H9 (cell line): ENCODE measurements around the gene ATP2B2. TPM values are rescaled to one million over a fixed set of nuclear protein-coding genes. Genes with fewer than 3 reads are reported as not detected.

Experiments used
- DNase-seq: peaks from one replicate; pipeline ENCODE4 v3.0.0-alpha.2; 2017
- H2AFZ ChIP-seq: one replicate; pipeline ENCODE4 v1.6.1; 2013; ENCODE audit warnings: mild to moderate bottlenecking, low read length, control low read depth, moderate library complexity
- H2AK5ac ChIP-seq: 2 replicates; pipeline ENCODE4 v1.6.1; 2013; ENCODE audit warnings: low read length, control low read depth, mixed read lengths; ENCODE audit not compliant: insufficient read length
- H2BK120ac ChIP-seq: one replicate; pipeline ENCODE4 v1.6.1; 2013; ENCODE audit warnings: low read depth, mild to moderate bottlenecking, low read length, control low read depth, inconsistent platforms; ENCODE audit not compliant: poor library complexity, severe bottlenecking
- H2BK12ac ChIP-seq: 2 replicates; pipeline ENCODE4 v1.6.1; 2013; ENCODE audit warnings: low read length, control low read depth, mixed read lengths, low read depth; ENCODE audit not compliant: insufficient read length
- H2BK15ac ChIP-seq: 2 replicates; pipeline ENCODE4 v1.6.1; 2013; ENCODE audit warnings: low read depth, low read length, control low read depth
- H2BK20ac ChIP-seq: one replicate; pipeline ENCODE4 v1.6.1; 2013; ENCODE audit warnings: low read depth, mild to moderate bottlenecking, low read length, control low read depth, inconsistent platforms; ENCODE audit not compliant: poor library complexity, severe bottlenecking
- H2BK5ac ChIP-seq: 2 replicates; pipeline ENCODE4 v1.6.1; 2013; ENCODE audit warnings: low read length, control low read depth, mixed read lengths; ENCODE audit not compliant: insufficient read length
- H3K14ac ChIP-seq: 2 replicates; pipeline ENCODE4 v1.6.1; 2013; ENCODE audit warnings: low read length, control low read depth; ENCODE audit not compliant: insufficient read depth
- H3K18ac ChIP-seq: 2 replicates; pipeline ENCODE4 v1.6.1; 2013; ENCODE audit warnings: low read depth, mild to moderate bottlenecking, mixed read lengths, low read length, control low read depth; ENCODE audit not compliant: insufficient read length
- H3K23ac ChIP-seq: 2 replicates; pipeline ENCODE4 v1.6.1; 2013; ENCODE audit warnings: low read length, control low read depth, mixed read lengths, low read depth; ENCODE audit not compliant: insufficient read length
- H3K23me2 ChIP-seq: 2 replicates; pipeline ENCODE4 v1.6.1; 2013; ENCODE audit warnings: low read depth, mild to moderate bottlenecking, mixed read lengths, low read length, control low read depth; ENCODE audit not compliant: insufficient read length, poor library complexity, severe bottlenecking
- H3K27ac ChIP-seq: 2 replicates; pipeline ENCODE4 v1.5.1; 2013; ENCODE audit warnings: low read length, control low read depth, mixed read lengths, low read depth; ENCODE audit not compliant: insufficient read length
- H3K27me3 ChIP-seq: 2 replicates; pipeline ENCODE4 v1.6.1; 2013; ENCODE audit warnings: low read length, control low read depth, inconsistent platforms; ENCODE audit not compliant: insufficient read depth
- H3K4ac ChIP-seq: 2 replicates; pipeline ENCODE4 v1.6.1; 2013; ENCODE audit warnings: low read depth, mild to moderate bottlenecking, control low read depth, inconsistent platforms, low read length, moderate library complexity
- H3K4me1 ChIP-seq: 2 replicates; pipeline ENCODE4 v1.6.1; 2013; ENCODE audit warnings: low read length, control low read depth, inconsistent platforms; ENCODE audit not compliant: insufficient read depth
- H3K4me2 ChIP-seq: 2 replicates; pipeline ENCODE4 v1.6.1; 2013; ENCODE audit warnings: low read length, control low read depth, mixed read lengths; ENCODE audit not compliant: insufficient read length, insufficient read depth
- H3K56ac ChIP-seq: 2 replicates; pipeline ENCODE4 v1.6.1; 2013; ENCODE audit warnings: low read depth, mild to moderate bottlenecking, mixed read lengths, low read length, control low read depth; ENCODE audit not compliant: insufficient read length
- H3K79me1 ChIP-seq: 2 replicates; pipeline ENCODE4 v1.6.1; 2013; ENCODE audit warnings: low read depth, mild to moderate bottlenecking, moderate library complexity, low read length, control low read depth, inconsistent platforms; ENCODE audit not compliant: insufficient read depth, poor library complexity, severe bottlenecking
- H3K79me2 ChIP-seq: 2 replicates; pipeline ENCODE4 v1.6.1; 2013; ENCODE audit warnings: low read length, control low read depth, inconsistent platforms; ENCODE audit not compliant: insufficient read depth
- H3K9ac ChIP-seq: 2 replicates; pipeline ENCODE4 v1.6.1; 2013; ENCODE audit warnings: low read length, control low read depth, mixed read lengths; ENCODE audit not compliant: insufficient read length; ENCODE audit errors: extremely low read depth
- H3K9me3 ChIP-seq: one replicate; pipeline ENCODE4 v1.6.1; 2013; ENCODE audit warnings: low read depth, low read length, inconsistent platforms; ENCODE audit not compliant: control insufficient read depth
- H3T11ph ChIP-seq: one replicate; pipeline ENCODE4 v1.6.1; 2013; ENCODE audit warnings: mild to moderate bottlenecking, low read length, control low read depth, inconsistent platforms
- H4K20me1 ChIP-seq: one replicate; pipeline ENCODE4 v1.6.1; 2013; ENCODE audit not compliant: control insufficient read depth, insufficient read length, insufficient read depth
- H4K5ac ChIP-seq: 2 replicates; pipeline ENCODE4 v1.6.1; 2013; ENCODE audit warnings: low read depth, mild to moderate bottlenecking, mixed read lengths, low read length, control low read depth; ENCODE audit not compliant: insufficient read length
- H4K8ac ChIP-seq: replicated peaks from 2 replicates; pipeline ENCODE4 v1.6.1; 2013; ENCODE audit warnings: low read length, control low read depth, mixed read lengths, low read depth; ENCODE audit not compliant: insufficient read length
- H4K91ac ChIP-seq: 2 replicates; pipeline ENCODE4 v1.6.1; 2013; ENCODE audit warnings: low read depth, mild to moderate bottlenecking, moderate library complexity, mixed read lengths, low read length, control low read depth; ENCODE audit not compliant: insufficient read length
- H3K27ac Mint-ChIP-seq, 3 experiments: 2 replicates in 2 of 3; 3 replicates in 1 of 3; pipeline ENCODE4 v1.8.0; 2020 to 2021; ENCODE audit warnings: mixed read lengths in 3 of 3, mild to moderate bottlenecking in 1 of 3, moderate library complexity in 1 of 3
- H3K27me3 Mint-ChIP-seq: 2 replicates; pipeline ENCODE4 v1.8.0; 2021; ENCODE audit warnings: low read depth, mild to moderate bottlenecking, moderate library complexity, mixed read lengths
- H3K36me3 Mint-ChIP-seq, 3 experiments: 2 replicates in 2 of 3; 3 replicates in 1 of 3; pipeline ENCODE4 v1.8.0; 2020 to 2021; ENCODE audit warnings: low read depth in 3 of 3, mixed read lengths in 3 of 3; ENCODE audit not compliant: insufficient read depth in 1 of 3
- H3K4me1 Mint-ChIP-seq, 2 experiments: 2 replicates each; pipeline ENCODE4 v1.8.0; 2020; ENCODE audit warnings: mixed read lengths in 2 of 2
- H3K4me3 Mint-ChIP-seq, 2 experiments: 2 replicates in 1 of 2; 3 replicates in 1 of 2; pipeline ENCODE4 v1.8.0; 2020 to 2021; ENCODE audit warnings: mild to moderate bottlenecking in 2 of 2, mixed read lengths in 2 of 2, moderate library complexity in 1 of 2
- H3K9me3 Mint-ChIP-seq, 2 experiments: 2 replicates in 1 of 2; 3 replicates in 1 of 2; pipeline ENCODE4 v1.8.0; 2020; ENCODE audit warnings: mild to moderate bottlenecking in 2 of 2, mixed read lengths in 2 of 2, moderate library complexity in 1 of 2
- WGBS: extraction: QIAGEN DNeasy Blood & Tissue Kit; methylation state at CpG from one replicate; pipeline ENCODE4 v1.1.7; 2013; ENCODE audit warnings: missing lambda C conversion rate, low lambda C conversion rate, mixed read lengths; ENCODE audit not compliant: insufficient read length; ENCODE audit errors: extremely low coverage; 5-methylcytosine and 5-hydroxymethylcytosine counted together
- total RNA-seq: library from RNA; stranded (reverse); gene quantifications from 2 replicates; pipeline ENCODE4 v1.2.1, GENCODE V29; 2021
- TF ChIP-seq, protein P1 (sequence below): fragments of 200-600 bp; sonication (generic); conservative IDR thresholded peaks from 3 replicates; pipeline ENCODE4 v1.8.0; 2021; ENCODE audit warnings: antibody characterized with exemption, mild to moderate bottlenecking

Gene ATP2B2
- total RNA-seq, 1 experiment from 2014 or later, result 0.33 TPM

DNA sequence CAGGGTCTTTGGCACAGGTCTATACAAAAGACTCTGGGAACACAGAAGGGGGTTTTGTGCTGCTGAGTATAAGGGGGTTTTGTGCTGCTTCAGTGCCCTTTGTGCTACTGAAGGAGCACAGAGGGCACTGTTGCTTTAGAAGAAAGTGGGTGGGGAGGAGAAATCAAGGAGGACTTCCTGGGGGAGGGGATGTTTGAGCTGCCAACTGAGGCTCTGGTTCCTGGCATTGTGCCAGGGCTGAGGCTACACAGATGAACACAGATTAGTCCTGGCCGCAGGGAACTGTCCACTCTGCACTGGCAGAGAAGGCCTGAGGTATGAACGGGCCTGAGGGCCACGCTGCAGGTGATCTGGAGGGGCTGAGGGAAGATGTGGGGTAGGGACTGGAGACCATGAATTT is 152.2 kb downstream of the ATP2B2 start:
- H2BK15ac ChIP-seq, result no peak overlapping the region
- H4K8ac ChIP-seq, result no peak overlapping the region
- H3K4ac ChIP-seq, result no peak overlapping the region
- H2AK5ac ChIP-seq, result no peak overlapping the region
- H3K4me1 ChIP-seq, result no peaks in the 10 kb centered on the region; the same call in 1 of the 2 replicates
- no peak overlapping the region for H3K23ac ChIP-seq
- H3K23me2 ChIP-seq, result no peaks in the 10 kb centered on the region
- no peaks in the 10 kb centered on the region for H4K20me1 ChIP-seq
- H3K27ac ChIP-seq, result no peak overlapping the region
- no peak overlapping the region; a peak in 1 of 7 replicates for H3K27ac Mint-ChIP-seq
- no peak overlapping the region for H3K4me2 ChIP-seq
- H2BK120ac ChIP-seq, result no peak overlapping the region
- no peak overlapping the region for H2BK12ac ChIP-seq
- H3K79me1 ChIP-seq, result no peaks in the 10 kb centered on the region
- WGBS, result no CpG with 5 or more reads among the region's 3 CpGs
- no peak overlapping the region for H3T11ph ChIP-seq
- H2BK20ac ChIP-seq, result no peak overlapping the region
- H2BK5ac ChIP-seq, result no peak overlapping the region
- no peak for DNase-seq
- no peak overlapping the region for H4K5ac ChIP-seq
- no peak overlapping the region for H3K9ac ChIP-seq
- no peaks in the 10 kb centered on the region for H3K36me3 Mint-ChIP-seq
- no peak overlapping the region for H3K14ac ChIP-seq
- H3K9me3 Mint-ChIP-seq, result no peaks in the 10 kb centered on the region
- H2AFZ ChIP-seq, result no peak overlapping the region
- TF ChIP-seq, protein P1, sequence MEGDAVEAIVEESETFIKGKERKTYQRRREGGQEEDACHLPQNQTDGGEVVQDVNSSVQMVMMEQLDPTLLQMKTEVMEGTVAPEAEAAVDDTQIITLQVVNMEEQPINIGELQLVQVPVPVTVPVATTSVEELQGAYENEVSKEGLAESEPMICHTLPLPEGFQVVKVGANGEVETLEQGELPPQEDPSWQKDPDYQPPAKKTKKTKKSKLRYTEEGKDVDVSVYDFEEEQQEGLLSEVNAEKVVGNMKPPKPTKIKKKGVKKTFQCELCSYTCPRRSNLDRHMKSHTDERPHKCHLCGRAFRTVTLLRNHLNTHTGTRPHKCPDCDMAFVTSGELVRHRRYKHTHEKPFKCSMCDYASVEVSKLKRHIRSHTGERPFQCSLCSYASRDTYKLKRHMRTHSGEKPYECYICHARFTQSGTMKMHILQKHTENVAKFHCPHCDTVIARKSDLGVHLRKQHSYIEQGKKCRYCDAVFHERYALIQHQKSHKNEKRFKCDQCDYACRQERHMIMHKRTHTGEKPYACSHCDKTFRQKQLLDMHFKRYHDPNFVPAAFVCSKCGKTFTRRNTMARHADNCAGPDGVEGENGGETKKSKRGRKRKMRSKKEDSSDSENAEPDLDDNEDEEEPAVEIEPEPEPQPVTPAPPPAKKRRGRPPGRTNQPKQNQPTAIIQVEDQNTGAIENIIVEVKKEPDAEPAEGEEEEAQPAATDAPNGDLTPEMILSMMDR, result no peak
- H3K56ac ChIP-seq, result no peak overlapping the region
- H3K79me2 ChIP-seq, result no peaks in the 10 kb centered on the region
- no peaks in the 10 kb centered on the region for H3K9me3 ChIP-seq
- H3K4me3 Mint-ChIP-seq, result peak overlapping the region in 1 of 2 experiments; percentile 32; a peak in 1 of 5 replicates
- no peak overlapping the region for H4K91ac ChIP-seq
- peaks cover 3% of the 10 kb centered on the region for H3K27me3 Mint-ChIP-seq
- no peaks in the 10 kb centered on the region for H3K27me3 ChIP-seq
- H3K4me1 Mint-ChIP-seq, result peaks cover 14 to 21% of the 10 kb centered on the region in 2 experiments
- no peak overlapping the region for H3K18ac ChIP-seq
